ENCODE data around the gene STX5.
A peak's percentile ranks its signal among the peaks of the same experiment; 100 is the strongest.
"Not testable (repeated sequence)": the region's sequence is repeated elsewhere in the genome, so short reads cannot be mapped to it uniquely, and the experiment has no call there.

Gene STX5

GRCh38 chr11:62787005-62787759, 44.7 kb downstream of the STX5 start, which contains the start of gene TMEM179B:
TSS of gene TMEM179B (plus strand) at chr11:62787402. CDS start at chr11:62787432, 30 bp downstream.
- no peaks in the 10 kb centered on the region for H3K9me3 ChIP-seq (ENCODE audit: control insufficient read depth, insufficient read depth, low read length)
- peaks cover 25% of the 10 kb centered on the region for H3K36me3 ChIP-seq (ENCODE audit: control insufficient read depth, insufficient read depth, low read length)
- H3K4me3 ChIP-seq (ENCODE audit: low read depth, low read length), result peak within 1 kb of the TSS; percentile 79
- peak within 1 kb of the TSS; percentile 96 for H3K9ac ChIP-seq (ENCODE audit: low read depth, low read length)
- peaks cover 4% of the 10 kb centered on the region for H3K4me1 ChIP-seq (ENCODE audit: control insufficient read depth, insufficient read depth, low read length)
- H3K27me3 ChIP-seq (ENCODE audit: control insufficient read depth, insufficient read depth, low read length), result no peaks in the 10 kb centered on the region

- Histone ChIP-seq H3K4me3 (ENCODE audit: low read depth, low read length) (peak overlapping the region; percentile 79), H3K27me3 (ENCODE audit: control insufficient read depth, insufficient read depth, low read length) (no peaks in the 10 kb centered on the region), H3K9me3 (ENCODE audit: control insufficient read depth, insufficient read depth, low read length) (no peaks in the 10 kb centered on the region), H3K4me1 (ENCODE audit: control insufficient read depth, insufficient read depth, low read length) (peaks cover 4% of the 10 kb centered on the region), H3K36me3 (ENCODE audit: control insufficient read depth, insufficient read depth, low read length) (peaks cover 27% of the 10 kb centered on the region), H3K9ac (ENCODE audit: low read depth, low read length) (peak overlapping the region; percentile 37)
Measured at GRCh38 chr11:62786318-62787004, 45.4 kb downstream of the STX5 start.

- Histone ChIP-seq H3K36me3 (ENCODE audit: control insufficient read depth, insufficient read depth, low read length) (peaks cover 24% of the 10 kb centered on the region), H3K4me1 (ENCODE audit: control insufficient read depth, insufficient read depth, low read length) (no peaks in the 10 kb centered on the region), H3K27me3 (ENCODE audit: control insufficient read depth, insufficient read depth, low read length) (no peaks in the 10 kb centered on the region), H3K4me3 (ENCODE audit: low read depth, low read length) (no peak overlapping the region), H3K9me3 (ENCODE audit: control insufficient read depth, insufficient read depth, low read length) (no peaks in the 10 kb centered on the region), H3K9ac (ENCODE audit: low read depth, low read length) (no peak overlapping the region)
Measured at GRCh38 chr11:62782753-62783152, 49.1 kb downstream of the STX5 start.

- Histone ChIP-seq H3K4me1 (ENCODE audit: control insufficient read depth, insufficient read depth, low read length) (no peaks in the 10 kb centered on the region), H3K9ac (ENCODE audit: low read depth, low read length) (no peak overlapping the region), H3K4me3 (ENCODE audit: low read depth, low read length) (no peak overlapping the region), H3K27me3 (ENCODE audit: control insufficient read depth, insufficient read depth, low read length) (no peaks in the 10 kb centered on the region), H3K9me3 (ENCODE audit: control insufficient read depth, insufficient read depth, low read length) (no peaks in the 10 kb centered on the region), H3K36me3 (ENCODE audit: control insufficient read depth, insufficient read depth, low read length) (peaks cover 32% of the 10 kb centered on the region)
Measured at GRCh38 chr11:62778441-62778840, 53.4 kb downstream of the STX5 start.

GRCh38 chr11:62777389-62777788, 54.5 kb downstream of the STX5 start:
- Histone ChIP-seq H3K36me3 (ENCODE audit: control insufficient read depth, insufficient read depth, low read length) (peaks cover 30% of the 10 kb centered on the region), H3K4me1 (ENCODE audit: control insufficient read depth, insufficient read depth, low read length) (no peaks in the 10 kb centered on the region), H3K9ac (ENCODE audit: low read depth, low read length) (no peak overlapping the region), H3K9me3 (ENCODE audit: control insufficient read depth, insufficient read depth, low read length) (no peaks in the 10 kb centered on the region), H3K4me3 (ENCODE audit: low read depth, low read length) (no peak overlapping the region), H3K27me3 (ENCODE audit: control insufficient read depth, insufficient read depth, low read length) (no peaks in the 10 kb centered on the region)

- Histone ChIP-seq H3K36me3 (ENCODE audit: control insufficient read depth, insufficient read depth, low read length) (peaks cover 26% of the 10 kb centered on the region), H3K9ac (ENCODE audit: low read depth, low read length) (peak overlapping the region; percentile 26), H3K4me1 (ENCODE audit: control insufficient read depth, insufficient read depth, low read length) (no peaks in the 10 kb centered on the region), H3K9me3 (ENCODE audit: control insufficient read depth, insufficient read depth, low read length) (no peaks in the 10 kb centered on the region), H3K4me3 (ENCODE audit: low read depth, low read length) (no peak overlapping the region), H3K27me3 (ENCODE audit: control insufficient read depth, insufficient read depth, low read length) (no peaks in the 10 kb centered on the region)
Measured at GRCh38 chr11:62775646-62776045, 56.2 kb downstream of the STX5 start.

GRCh38 chr11:62774407-62774806, 57.4 kb downstream of the STX5 start:
- peaks cover 4% of the 10 kb centered on the region for H3K4me1 ChIP-seq (ENCODE audit: control insufficient read depth, insufficient read depth, low read length)
- no peak overlapping the region for H3K4me3 ChIP-seq (ENCODE audit: low read depth, low read length)
- no peaks in the 10 kb centered on the region for H3K27me3 ChIP-seq (ENCODE audit: control insufficient read depth, insufficient read depth, low read length)
- no peak overlapping the region for H3K9ac ChIP-seq (ENCODE audit: low read depth, low read length)
- H3K36me3 ChIP-seq (ENCODE audit: control insufficient read depth, insufficient read depth, low read length), result peaks cover 21% of the 10 kb centered on the region
- H3K9me3 ChIP-seq (ENCODE audit: control insufficient read depth, insufficient read depth, low read length), result no peaks in the 10 kb centered on the region

- H3K9ac ChIP-seq (ENCODE audit: low read depth, low read length), result peak within 1 kb of the TSS; percentile 70
- H3K27me3 ChIP-seq (ENCODE audit: control insufficient read depth, insufficient read depth, low read length), result no peaks in the 10 kb centered on the region
- peak within 1 kb of the TSS; percentile 99 for H3K4me3 ChIP-seq (ENCODE audit: low read depth, low read length)
- H3K4me1 ChIP-seq (ENCODE audit: control insufficient read depth, insufficient read depth, low read length), result peaks cover 4% of the 10 kb centered on the region
- peaks cover 18% of the 10 kb centered on the region for H3K36me3 ChIP-seq (ENCODE audit: control insufficient read depth, insufficient read depth, low read length)
- H3K9me3 ChIP-seq (ENCODE audit: control insufficient read depth, insufficient read depth, low read length), result no peaks in the 10 kb centered on the region
Measured at GRCh38 chr11:62771144-62772021, 60.5 kb downstream of the STX5 start, which contains the start of gene TAF6L. TSS of gene TAF6L (plus strand) at chr11:62771396. CDS start at chr11:62775784, 4,388 bp downstream.

GRCh38 chr11:62770778-62771143, 61.1 kb downstream of the STX5 start:
- no peaks in the 10 kb centered on the region for H3K27me3 ChIP-seq (ENCODE audit: control insufficient read depth, insufficient read depth, low read length)
- H3K4me1 ChIP-seq (ENCODE audit: control insufficient read depth, insufficient read depth, low read length), result peaks cover 4% of the 10 kb centered on the region
- peak overlapping the region; percentile 99 for H3K4me3 ChIP-seq (ENCODE audit: low read depth, low read length)
- H3K36me3 ChIP-seq (ENCODE audit: control insufficient read depth, insufficient read depth, low read length), result peaks cover 20% of the 10 kb centered on the region
- H3K9ac ChIP-seq (ENCODE audit: low read depth, low read length), result peak overlapping the region; percentile 54
- H3K9me3 ChIP-seq (ENCODE audit: control insufficient read depth, insufficient read depth, low read length), result no peaks in the 10 kb centered on the region

GRCh38 chr11:62760867-62761227, 71.0 kb downstream of the STX5 start:
- H3K4me1 ChIP-seq (ENCODE audit: control insufficient read depth, insufficient read depth, low read length); H3K27me3 ChIP-seq (ENCODE audit: control insufficient read depth, insufficient read depth, low read length); H3K9ac ChIP-seq (ENCODE audit: low read depth, low read length); H3K9me3 ChIP-seq (ENCODE audit: control insufficient read depth, insufficient read depth, low read length): not testable (repeated sequence)
- Histone ChIP-seq H3K4me3 (ENCODE audit: low read depth, low read length) (peak overlapping the region; percentile 13), H3K36me3 (ENCODE audit: control insufficient read depth, insufficient read depth, low read length) (peaks cover 10% of the 10 kb centered on the region)

Measured in iPS-15b (cell line).